Glomerular visceral epithelial cell (primary cell): ENCODE measurements around the gene CEP170.

Experiments
- DNase-seq: peaks from one replicate; pipeline ENCODE4 v3.0.0-alpha.2; 2016; ENCODE audit errors: extremely low spot score

CEP170 gene

GRCh38 chr1:243267914-243268653 is 13.0 kb upstream of the CEP170 start:
- DNase-seq: peak; percentile 46

GRCh38 chr1:243267471-243267880 is 12.4 kb upstream of the CEP170 start:
- DNase-seq: no peak

GRCh38 chr1:243266231-243266630 is 11.2 kb upstream of the CEP170 start:
- no peak for DNase-seq

- DNase-seq: peak; percentile 15
Measured at GRCh38 chr1:243264717-243265116, 9.6 kb upstream of the CEP170 start.

GRCh38 chr1:243261390-243261789 is 6.3 kb upstream of the CEP170 start:
- DNase-seq: no peak

GRCh38 chr1:243260221-243260880 is 5.3 kb upstream of the CEP170 start:
- no peak for DNase-seq

- DNase-seq: no peak
Measured at GRCh38 chr1:243258731-243259130, 3.6 kb upstream of the CEP170 start.

- DNase-seq: no peak
Measured at GRCh38 chr1:243257189-243257588, 2.1 kb upstream of the CEP170 start.

- no peak for DNase-seq
Measured at GRCh38 chr1:243256590-243256989, 1.5 kb upstream of the CEP170 start.

- peak; percentile 100 for DNase-seq
Measured at GRCh38 chr1:243255791-243256512, 871 bp upstream of the CEP170 start, which contains the start of gene SDCCAG8. Gene SDCCAG8, plus strand, starts transcription at chr1:243256041. Its CDS starts 133 bp downstream, at chr1:243256174.

GRCh38 chr1:243254233-243254926 is 701 bp downstream of the CEP170 start:
- peak; percentile 65 for DNase-seq

- DNase-seq: no peak
Measured at GRCh38 chr1:243253926-243254232, 1.2 kb downstream of the CEP170 start.

GRCh38 chr1:243253211-243253925 is 1.7 kb downstream of the CEP170 start:
- DNase-seq: peak; percentile 25

- no peak for DNase-seq
Measured at GRCh38 chr1:243251539-243251938, 3.5 kb downstream of the CEP170 start.

- no peak for DNase-seq
Measured at GRCh38 chr1:243250102-243250501, 5.0 kb downstream of the CEP170 start.

- DNase-seq: no peak
Measured at GRCh38 chr1:243249214-243249613, 5.9 kb downstream of the CEP170 start.

- DNase-seq: no peak
Measured at GRCh38 chr1:243247901-243248300, 7.2 kb downstream of the CEP170 start.

- no peak for DNase-seq
Measured at GRCh38 chr1:243246916-243247315, 8.2 kb downstream of the CEP170 start.

GRCh38 chr1:243244432-243244841 is 10.6 kb downstream of the CEP170 start:
- DNase-seq: no peak

- DNase-seq: no peak
Measured at GRCh38 chr1:243236604-243237252, 18.4 kb downstream of the CEP170 start.
